Neutrophil (primary cell): Measurements from ENCODE around the gene NEGR1.

Experiments used
- H3K27ac ChIP-seq: fragments of 200-600 bp; sonication (generic); 2 replicates; pipeline ENCODE4 v1.5.1; 2016; ENCODE audit warnings: mild to moderate bottlenecking, moderate library complexity
- H3K27me3 ChIP-seq: fragments of 200-600 bp; sonication (generic); 2 replicates; pipeline ENCODE4 v1.6.0; 2016; ENCODE audit warnings: mild to moderate bottlenecking
- H3K36me3 ChIP-seq: fragments of 200-600 bp; sonication (generic); 2 replicates; pipeline ENCODE4 v1.5.1; 2017
- H3K4me1 ChIP-seq, 2 experiments: fragments of 200-600 bp in 1 of 2; sonication (generic) in 1 of 2; 1 replicate in 1 of 2; 2 replicates in 1 of 2; pipeline versions ENCODE4 v1.5.1 to v1.6.1; 2013 to 2016; ENCODE audit warnings: low read depth in 1 of 2, low read length in 1 of 2, mild to moderate bottlenecking in 1 of 2, moderate library complexity in 1 of 2; ENCODE audit not compliant: control insufficient read depth in 1 of 2, insufficient read depth in 1 of 2
- H3K4me3 ChIP-seq, 2 experiments: fragments of 200-600 bp in 1 of 2; sonication (generic) in 1 of 2; 1 replicate in 1 of 2; 2 replicates in 1 of 2; pipeline ENCODE4 v1.5.1; 2013 to 2016; ENCODE audit warnings: low read depth in 1 of 2, low read length in 1 of 2, mild to moderate bottlenecking in 1 of 2, moderate library complexity in 1 of 2
- H3K9me3 ChIP-seq: fragments of 200-600 bp; sonication (generic); 2 replicates; pipeline ENCODE4 v1.5.1; 2016
- CTCF ChIP-seq: fragments of 200-600 bp; sonication (generic); IDR thresholded peaks from 2 replicates; pipeline ENCODE4 v1.5.1; 2016; ENCODE audit warnings: antibody characterized with exemption

NEGR1 gene

GRCh38 chr1:71695821-71696220, 586.5 kb downstream of the NEGR1 start:
- H3K4me3 ChIP-seq, result no peak overlapping the region
- H3K4me1 ChIP-seq, result no peaks in the 10 kb centered on the region
- no peaks in the 10 kb centered on the region for H3K27me3 ChIP-seq
- no peak overlapping the region for H3K27ac ChIP-seq
- TF ChIP-seq CTCF, result no peak
- no peaks in the 10 kb centered on the region for H3K9me3 ChIP-seq
- H3K36me3 ChIP-seq, result no peaks in the 10 kb centered on the region

- Histone ChIP-seq H3K27ac (no peak overlapping the region), H3K4me1 (no peaks in the 10 kb centered on the region), H3K4me3 (no peak overlapping the region), H3K36me3 (no peaks in the 10 kb centered on the region), H3K27me3 (no peaks in the 10 kb centered on the region), H3K9me3 (no peaks in the 10 kb centered on the region)
- TF ChIP-seq CTCF, result no peak
Observed at GRCh38 chr1:71695084-71695483, 587.3 kb downstream of the NEGR1 start.

GRCh38 chr1:71693581-71693980, 588.8 kb downstream of the NEGR1 start:
- H3K4me3 ChIP-seq, result no peak overlapping the region
- TF ChIP-seq CTCF, result no peak
- no peaks in the 10 kb centered on the region for H3K27me3 ChIP-seq
- no peaks in the 10 kb centered on the region for H3K9me3 ChIP-seq
- no peaks in the 10 kb centered on the region for H3K36me3 ChIP-seq
- H3K27ac ChIP-seq, result no peak overlapping the region
- H3K4me1 ChIP-seq, result no peaks in the 10 kb centered on the region

- no peaks in the 10 kb centered on the region for H3K27me3 ChIP-seq
- TF ChIP-seq CTCF, result no peak
- no peak overlapping the region for H3K4me3 ChIP-seq
- no peaks in the 10 kb centered on the region for H3K4me1 ChIP-seq
- no peak overlapping the region for H3K27ac ChIP-seq
- no peaks in the 10 kb centered on the region for H3K36me3 ChIP-seq
- H3K9me3 ChIP-seq, result no peaks in the 10 kb centered on the region
Observed at GRCh38 chr1:71689635-71690034, 592.7 kb downstream of the NEGR1 start.

GRCh38 chr1:71687376-71687775, 595.0 kb downstream of the NEGR1 start:
- Histone ChIP-seq H3K9me3 (no peaks in the 10 kb centered on the region), H3K4me1 (no peaks in the 10 kb centered on the region), H3K4me3 (no peak overlapping the region), H3K27ac (no peak overlapping the region), H3K36me3 (no peaks in the 10 kb centered on the region), H3K27me3 (no peaks in the 10 kb centered on the region)
- no peak for TF ChIP-seq CTCF
